NB4 (cell line): Measurements from ENCODE around the gene AIF1.

Experiments
- POLR2A ChIP-seq: IDR thresholded peaks from 2 replicates; pipeline ENCODE4 v1.6.1; 2011; ENCODE audit warnings: mild to moderate bottlenecking; ENCODE audit not compliant: insufficient read length; ENCODE audit errors: extremely low read depth
- TF ChIP-seq, protein P1 (sequence below): IDR thresholded peaks from one replicate; pipeline ENCODE4 v1.5.1; 2012; ENCODE audit warnings: low read depth, low read length
- TF ChIP-seq, protein P2 (sequence below): IDR thresholded peaks from 2 replicates; pipeline ENCODE4 v1.6.1; 2011; ENCODE audit warnings: low read depth, low read length

DNA sequence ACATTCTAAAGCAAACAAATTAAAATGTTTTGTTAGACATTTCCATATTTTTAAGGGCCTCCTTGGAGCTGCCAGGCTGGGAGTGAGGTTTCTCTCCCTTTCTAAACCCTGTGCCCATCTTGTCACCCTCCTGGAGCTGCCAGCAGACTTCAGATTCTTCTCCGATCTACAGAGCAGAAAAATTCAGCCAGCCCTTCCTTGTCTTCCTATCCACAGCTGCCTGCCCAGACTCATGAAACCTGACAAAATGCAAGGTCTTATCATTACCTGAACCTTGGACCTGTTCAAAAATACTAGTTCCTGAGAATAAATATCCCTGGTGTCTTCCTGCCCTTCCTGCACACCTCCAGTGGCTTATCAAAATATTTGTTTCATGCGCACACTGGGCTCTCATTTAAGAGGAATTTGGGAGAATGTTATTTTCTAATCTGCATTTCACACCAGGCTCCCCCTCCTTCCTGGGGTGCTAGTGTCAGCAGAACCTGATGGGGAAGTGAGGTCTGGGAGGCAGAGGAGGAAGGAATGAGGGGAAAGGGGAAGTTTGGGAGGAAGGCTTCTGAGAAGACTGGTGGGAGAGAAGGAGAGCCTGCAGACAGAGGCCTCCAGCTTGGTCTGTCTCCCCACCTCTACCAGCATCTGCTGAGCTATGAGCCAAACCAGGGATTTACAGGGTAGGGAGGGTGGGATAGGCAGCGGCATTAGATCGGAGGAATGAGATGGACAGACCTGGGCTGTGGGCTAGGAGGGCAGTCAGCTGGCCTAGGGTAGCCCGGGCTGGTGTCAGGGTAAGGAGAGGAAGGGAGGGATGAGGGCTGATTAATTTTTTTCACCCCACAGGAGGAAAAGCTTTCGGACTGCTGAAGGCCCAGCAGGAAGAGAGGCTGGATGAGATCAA lies at the start of gene AIF1:
- TF ChIP-seq, protein P1, sequence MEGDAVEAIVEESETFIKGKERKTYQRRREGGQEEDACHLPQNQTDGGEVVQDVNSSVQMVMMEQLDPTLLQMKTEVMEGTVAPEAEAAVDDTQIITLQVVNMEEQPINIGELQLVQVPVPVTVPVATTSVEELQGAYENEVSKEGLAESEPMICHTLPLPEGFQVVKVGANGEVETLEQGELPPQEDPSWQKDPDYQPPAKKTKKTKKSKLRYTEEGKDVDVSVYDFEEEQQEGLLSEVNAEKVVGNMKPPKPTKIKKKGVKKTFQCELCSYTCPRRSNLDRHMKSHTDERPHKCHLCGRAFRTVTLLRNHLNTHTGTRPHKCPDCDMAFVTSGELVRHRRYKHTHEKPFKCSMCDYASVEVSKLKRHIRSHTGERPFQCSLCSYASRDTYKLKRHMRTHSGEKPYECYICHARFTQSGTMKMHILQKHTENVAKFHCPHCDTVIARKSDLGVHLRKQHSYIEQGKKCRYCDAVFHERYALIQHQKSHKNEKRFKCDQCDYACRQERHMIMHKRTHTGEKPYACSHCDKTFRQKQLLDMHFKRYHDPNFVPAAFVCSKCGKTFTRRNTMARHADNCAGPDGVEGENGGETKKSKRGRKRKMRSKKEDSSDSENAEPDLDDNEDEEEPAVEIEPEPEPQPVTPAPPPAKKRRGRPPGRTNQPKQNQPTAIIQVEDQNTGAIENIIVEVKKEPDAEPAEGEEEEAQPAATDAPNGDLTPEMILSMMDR, result no peak
- TF ChIP-seq POLR2A, result no peak
- TF ChIP-seq, protein P2, sequence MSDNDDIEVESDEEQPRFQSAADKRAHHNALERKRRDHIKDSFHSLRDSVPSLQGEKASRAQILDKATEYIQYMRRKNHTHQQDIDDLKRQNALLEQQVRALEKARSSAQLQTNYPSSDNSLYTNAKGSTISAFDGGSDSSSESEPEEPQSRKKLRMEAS, result no peak
